ENCODE results near the gene KCNT1.

GRCh38 chr9:135840539-135840938, 138.6 kb downstream of the KCNT1 start:
- no peak for TF ChIP-seq GATA2 (IDR thresholded peaks at IDR 0.05; ENCODE audit: low read depth, low read length)
- no peak for TF ChIP-seq GATA3 (IDR thresholded peaks at IDR 0.05; ENCODE audit: low read depth, low read length)
